OCI-LY7 (cell line): ENCODE measurements around the gene SRI.
"Not testable (repeated sequence)": the region's sequence is repeated elsewhere in the genome, so short reads cannot be mapped to it uniquely, and the experiment has no call there.

Experiments used
- CTCF ChIP-seq: fragments of 200-600 bp; sonication (generic); conservative IDR thresholded peaks from 2 replicates; pipeline ENCODE4 v1.5.1; 2014; ENCODE audit warnings: mild to moderate bottlenecking, antibody characterized with exemption, low read length, moderate library complexity, mixed read lengths
- EZH2phosphoT487 ChIP-seq: fragments of 200-600 bp; sonication (generic); IDR thresholded peaks from 2 replicates; pipeline ENCODE4 v1.6.1; 2018; ENCODE audit warnings: low read depth, borderline replicate concordance, mild to moderate bottlenecking, mixed run types, antibody characterized with exemption, low read length, moderate library complexity, mixed read lengths

- not testable (repeated sequence) for TF ChIP-seq CTCF, EZH2phosphoT487
Observed at GRCh38 chr7:88159741-88160140, 60.1 kb downstream of the SRI start.
